HepG2 (cell line): ENCODE data around the gene ZBTB7A. TPM values are rescaled to one million over a fixed set of nuclear protein-coding genes. Genes with fewer than 3 reads are reported as not detected.

Experiments
- ATRX ChIP-seq: sonication (generic); formaldehyde crosslinking; IDR thresholded peaks from 2 replicates; pipeline ENCODE4 v1.4.0; 2020; ENCODE audit warnings: missing genetic modification reagents, borderline replicate concordance
- BRCA1 ChIP-seq: sonication (generic); formaldehyde crosslinking; IDR thresholded peaks from 2 replicates; pipeline ENCODE4 v1.4.0; 2020; ENCODE audit warnings: missing genetic modification reagents
- MAFG ChIP-seq: sonication (generic); formaldehyde crosslinking; IDR thresholded peaks from 2 replicates; pipeline ENCODE4 v1.5.1; 2020; ENCODE audit warnings: mild to moderate bottlenecking, missing genetic modification reagents
- MZF1 ChIP-seq: sonication (generic); formaldehyde crosslinking; IDR thresholded peaks from 2 replicates; pipeline ENCODE4 v1.8.1; 2023; ENCODE audit warnings: mild to moderate bottlenecking, missing genetic modification reagents, borderline replicate concordance
- NFE2 ChIP-seq: sonication (generic); formaldehyde crosslinking; IDR thresholded peaks from 2 replicates; pipeline ENCODE4 v1.4.0; 2020; ENCODE audit warnings: missing genetic modification reagents
- POLR2G ChIP-seq: fragments of 200-400 bp; formaldehyde crosslinking; IDR thresholded peaks from 2 replicates; pipeline ENCODE4 v1.6.1; 2018; ENCODE audit warnings: mild to moderate bottlenecking, low read depth, low read length, moderate library complexity
- SAFB2 ChIP-seq: sonication (generic); formaldehyde crosslinking; IDR thresholded peaks from 2 replicates; pipeline ENCODE4 v1.5.1; 2020; ENCODE audit warnings: missing genetic modification reagents, low read depth, mild to moderate bottlenecking, borderline replicate concordance
- SATB2 ChIP-seq: sonication (generic); formaldehyde crosslinking; IDR thresholded peaks from 2 replicates; pipeline ENCODE4 v1.5.0; 2020; ENCODE audit warnings: missing genetic modification reagents
- TBP ChIP-seq: sonication (generic); formaldehyde crosslinking; IDR thresholded peaks from 2 replicates; pipeline ENCODE4 v1.5.0; 2020; ENCODE audit warnings: missing genetic modification reagents
- ZFP41 ChIP-seq: sonication (generic); formaldehyde crosslinking; IDR thresholded peaks from 2 replicates; pipeline ENCODE4 v1.4.0; 2020; ENCODE audit warnings: mild to moderate bottlenecking, missing genetic modification reagents, borderline replicate concordance
- ZNF292 ChIP-seq: sonication (generic); formaldehyde crosslinking; IDR thresholded peaks from 2 replicates; pipeline ENCODE4 v1.8.1; 2022; ENCODE audit warnings: mild to moderate bottlenecking, low read depth, missing genetic modification reagents, borderline replicate concordance
- ZNF331 ChIP-seq: sonication (generic); formaldehyde crosslinking; IDR thresholded peaks from 2 replicates; pipeline ENCODE4 v1.4.0; 2020; ENCODE audit warnings: missing genetic modification reagents
- ZNF382 ChIP-seq: sonication (generic); formaldehyde crosslinking; IDR thresholded peaks from 2 replicates; pipeline ENCODE4 v1.5.0; 2020; ENCODE audit warnings: missing genetic modification reagents, mild to moderate bottlenecking, borderline replicate concordance
- ZNF547 ChIP-seq: sonication (generic); formaldehyde crosslinking; IDR thresholded peaks from 2 replicates; pipeline ENCODE4 v1.5.1; 2020; ENCODE audit warnings: mild to moderate bottlenecking, missing genetic modification reagents
- ZNF549 ChIP-seq: sonication (generic); formaldehyde crosslinking; IDR thresholded peaks from 2 replicates; pipeline ENCODE4 v1.5.0; 2020; ENCODE audit warnings: missing genetic modification reagents
- ZNF614 ChIP-seq: IDR thresholded peaks from 2 replicates; pipeline ENCODE4 v1.6.1; 2018; ENCODE audit warnings: missing biosample characterization, missing genetic modification reagents, inconsistent platforms, borderline replicate concordance
- ZNF761 ChIP-seq: sonication (generic); formaldehyde crosslinking; conservative IDR thresholded peaks from 2 replicates; pipeline ENCODE4 v1.4.0; 2020; ENCODE audit warnings: mild to moderate bottlenecking, missing genetic modification reagents
- ZNF777 ChIP-seq: sonication (generic); formaldehyde crosslinking; IDR thresholded peaks from 2 replicates; pipeline ENCODE4 v1.4.0; 2020; ENCODE audit warnings: missing genetic modification reagents
- polyA plus RNA-seq, 8 experiments: library from polyadenylated mRNA; depleted of rRNA in 3 of 8; stranded (reverse) in 7 of 8; unstranded in 1 of 8; fragments of >200 nt; fragmentation: Illumina TruSeq in 4 of 8; extraction: Trizol in 4 of 8; gene quantifications; 2 replicates each; pipeline versions ENCODE4 v1.2.1 to v1.2.3, GENCODE V29; 2011 to 2016; ENCODE audit warnings: low read depth in 4 of 8, missing spikeins in 1 of 8, mixed read lengths in 1 of 8; ENCODE audit not compliant: insufficient read depth in 1 of 8
- total RNA-seq, 5 experiments: library from RNA; depleted of rRNA; stranded (reverse); fragments of >200 nt; fragmentation: Illumina TruSeq; extraction: Trizol; gene quantifications; 2 replicates each; pipeline ENCODE4 v1.2.3, GENCODE V29; 2016; ENCODE audit warnings: low read depth in 1 of 5
- TF ChIP-seq, protein P1 (sequence below): sonication (generic); IDR thresholded peaks from 2 replicates; pipeline ENCODE4 v1.6.1; 2016; ENCODE audit warnings: low read depth, borderline replicate concordance
- TF ChIP-seq, protein P2 (sequence below): sonication (generic); formaldehyde crosslinking; IDR thresholded peaks from 2 replicates; pipeline ENCODE4 v1.5.1; 2020; ENCODE audit warnings: missing genetic modification reagents, mild to moderate bottlenecking, borderline replicate concordance
- TF ChIP-seq, protein P3 (sequence below): sonication (generic); formaldehyde crosslinking; IDR thresholded peaks from 2 replicates; pipeline ENCODE4 v1.4.0; 2020; ENCODE audit warnings: missing genetic modification reagents
- TF ChIP-seq, protein P4 (sequence below): sonication (generic); formaldehyde crosslinking; IDR thresholded peaks from 2 replicates; pipeline ENCODE4 v1.4.0; 2020; ENCODE audit warnings: missing genetic modification reagents

ZBTB7A gene
- total and polyA plus RNA-seq, 2 of the 13 experiments (the other 11 are each of a cell fraction or from before 2014, with no cell fraction given), result 3.6 to 4.0 TPM

DNA sequence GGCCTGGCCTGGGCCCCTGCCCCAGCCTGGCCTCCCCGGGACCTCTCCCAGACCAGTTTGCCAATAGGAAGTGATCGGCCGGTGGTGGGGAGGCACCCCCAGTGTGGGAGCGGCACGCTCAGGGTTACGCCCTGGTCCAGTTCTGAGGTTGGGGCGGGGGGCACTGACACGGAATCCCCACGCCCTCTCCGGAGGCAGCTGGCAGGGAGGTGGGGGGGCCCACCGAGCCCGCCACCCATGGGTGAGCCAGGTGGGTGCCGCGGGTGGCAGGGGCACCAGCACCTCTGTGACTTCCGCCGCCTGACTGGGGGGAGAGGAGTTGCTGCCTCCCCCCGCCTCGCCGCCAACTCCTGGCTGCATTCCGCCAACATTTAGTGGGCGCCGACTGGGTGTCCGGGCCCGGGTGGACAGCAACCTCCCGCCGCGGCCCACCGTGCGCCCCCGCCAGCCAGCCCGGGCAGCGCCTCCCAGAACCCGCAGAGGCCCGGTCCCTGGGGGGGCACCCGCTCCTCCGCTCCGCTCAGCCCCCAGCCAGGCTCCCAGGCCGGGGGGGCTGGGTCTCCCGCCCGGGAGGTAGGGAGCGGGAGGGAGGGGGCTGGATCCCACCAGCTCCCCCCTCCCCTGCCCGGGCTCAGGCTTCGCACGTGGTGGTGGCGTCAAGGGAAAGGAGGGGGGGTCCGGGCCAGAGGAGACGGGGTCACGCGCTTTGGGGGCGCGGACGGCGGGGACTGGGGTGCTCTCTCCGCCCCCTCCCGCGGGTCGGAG, 2.0 kb downstream of the ZBTB7A start (continued):
- TF ChIP-seq, protein P1, sequence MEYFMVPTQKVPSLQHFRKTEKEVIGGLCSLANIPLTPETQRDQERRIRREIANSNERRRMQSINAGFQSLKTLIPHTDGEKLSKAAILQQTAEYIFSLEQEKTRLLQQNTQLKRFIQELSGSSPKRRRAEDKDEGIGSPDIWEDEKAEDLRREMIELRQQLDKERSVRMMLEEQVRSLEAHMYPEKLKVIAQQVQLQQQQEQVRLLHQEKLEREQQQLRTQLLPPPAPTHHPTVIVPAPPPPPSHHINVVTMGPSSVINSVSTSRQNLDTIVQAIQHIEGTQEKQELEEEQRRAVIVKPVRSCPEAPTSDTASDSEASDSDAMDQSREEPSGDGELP, result no peak
- TF ChIP-seq MZF1 (CRISPR knock-in tag) (no peak), NFE2 (CRISPR knock-in tag) (no peak), ZNF761 (CRISPR knock-in tag) (0 out of 2 replicates have a peak, but pooled peaks have one; percentile 9), MAFG (CRISPR knock-in tag) (no peak), ATRX (CRISPR knock-in tag) (no peak), POLR2G (no peak), ZNF614 (CRISPR knock-in tag) (no peak), ZNF382 (CRISPR knock-in tag) (no peak), ZNF777 (CRISPR knock-in tag) (no peak; the same call in 1 of the 2 replicates), ZNF547 (CRISPR knock-in tag) (no peak; the same call in none of the 2 replicates), ZNF331 (no peak), ZFP41 (CRISPR knock-in tag) (no peak), SATB2 (CRISPR knock-in tag) (no peak), TBP (CRISPR knock-in tag) (no peak), ZNF292 (CRISPR knock-in tag) (no peak), ZNF549 (CRISPR knock-in tag) (no peak), SAFB2 (no peak), BRCA1 (CRISPR knock-in tag) (no peak)
- TF ChIP-seq, protein P2, sequence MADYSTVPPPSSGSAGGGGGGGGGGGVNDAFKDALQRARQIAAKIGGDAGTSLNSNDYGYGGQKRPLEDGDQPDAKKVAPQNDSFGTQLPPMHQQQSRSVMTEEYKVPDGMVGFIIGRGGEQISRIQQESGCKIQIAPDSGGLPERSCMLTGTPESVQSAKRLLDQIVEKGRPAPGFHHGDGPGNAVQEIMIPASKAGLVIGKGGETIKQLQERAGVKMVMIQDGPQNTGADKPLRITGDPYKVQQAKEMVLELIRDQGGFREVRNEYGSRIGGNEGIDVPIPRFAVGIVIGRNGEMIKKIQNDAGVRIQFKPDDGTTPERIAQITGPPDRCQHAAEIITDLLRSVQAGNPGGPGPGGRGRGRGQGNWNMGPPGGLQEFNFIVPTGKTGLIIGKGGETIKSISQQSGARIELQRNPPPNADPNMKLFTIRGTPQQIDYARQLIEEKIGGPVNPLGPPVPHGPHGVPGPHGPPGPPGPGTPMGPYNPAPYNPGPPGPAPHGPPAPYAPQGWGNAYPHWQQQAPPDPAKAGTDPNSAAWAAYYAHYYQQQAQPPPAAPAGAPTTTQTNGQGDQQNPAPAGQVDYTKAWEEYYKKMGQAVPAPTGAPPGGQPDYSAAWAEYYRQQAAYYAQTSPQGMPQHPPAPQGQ (CRISPR knock-in tag), result no peak
- TF ChIP-seq, protein P3, sequence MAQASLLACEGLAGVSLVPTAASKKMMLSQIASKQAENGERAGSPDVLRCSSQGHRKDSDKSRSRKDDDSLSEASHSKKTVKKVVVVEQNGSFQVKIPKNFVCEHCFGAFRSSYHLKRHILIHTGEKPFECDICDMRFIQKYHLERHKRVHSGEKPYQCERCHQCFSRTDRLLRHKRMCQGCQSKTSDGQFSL, result peak; percentile 29
- TF ChIP-seq, protein P4, sequence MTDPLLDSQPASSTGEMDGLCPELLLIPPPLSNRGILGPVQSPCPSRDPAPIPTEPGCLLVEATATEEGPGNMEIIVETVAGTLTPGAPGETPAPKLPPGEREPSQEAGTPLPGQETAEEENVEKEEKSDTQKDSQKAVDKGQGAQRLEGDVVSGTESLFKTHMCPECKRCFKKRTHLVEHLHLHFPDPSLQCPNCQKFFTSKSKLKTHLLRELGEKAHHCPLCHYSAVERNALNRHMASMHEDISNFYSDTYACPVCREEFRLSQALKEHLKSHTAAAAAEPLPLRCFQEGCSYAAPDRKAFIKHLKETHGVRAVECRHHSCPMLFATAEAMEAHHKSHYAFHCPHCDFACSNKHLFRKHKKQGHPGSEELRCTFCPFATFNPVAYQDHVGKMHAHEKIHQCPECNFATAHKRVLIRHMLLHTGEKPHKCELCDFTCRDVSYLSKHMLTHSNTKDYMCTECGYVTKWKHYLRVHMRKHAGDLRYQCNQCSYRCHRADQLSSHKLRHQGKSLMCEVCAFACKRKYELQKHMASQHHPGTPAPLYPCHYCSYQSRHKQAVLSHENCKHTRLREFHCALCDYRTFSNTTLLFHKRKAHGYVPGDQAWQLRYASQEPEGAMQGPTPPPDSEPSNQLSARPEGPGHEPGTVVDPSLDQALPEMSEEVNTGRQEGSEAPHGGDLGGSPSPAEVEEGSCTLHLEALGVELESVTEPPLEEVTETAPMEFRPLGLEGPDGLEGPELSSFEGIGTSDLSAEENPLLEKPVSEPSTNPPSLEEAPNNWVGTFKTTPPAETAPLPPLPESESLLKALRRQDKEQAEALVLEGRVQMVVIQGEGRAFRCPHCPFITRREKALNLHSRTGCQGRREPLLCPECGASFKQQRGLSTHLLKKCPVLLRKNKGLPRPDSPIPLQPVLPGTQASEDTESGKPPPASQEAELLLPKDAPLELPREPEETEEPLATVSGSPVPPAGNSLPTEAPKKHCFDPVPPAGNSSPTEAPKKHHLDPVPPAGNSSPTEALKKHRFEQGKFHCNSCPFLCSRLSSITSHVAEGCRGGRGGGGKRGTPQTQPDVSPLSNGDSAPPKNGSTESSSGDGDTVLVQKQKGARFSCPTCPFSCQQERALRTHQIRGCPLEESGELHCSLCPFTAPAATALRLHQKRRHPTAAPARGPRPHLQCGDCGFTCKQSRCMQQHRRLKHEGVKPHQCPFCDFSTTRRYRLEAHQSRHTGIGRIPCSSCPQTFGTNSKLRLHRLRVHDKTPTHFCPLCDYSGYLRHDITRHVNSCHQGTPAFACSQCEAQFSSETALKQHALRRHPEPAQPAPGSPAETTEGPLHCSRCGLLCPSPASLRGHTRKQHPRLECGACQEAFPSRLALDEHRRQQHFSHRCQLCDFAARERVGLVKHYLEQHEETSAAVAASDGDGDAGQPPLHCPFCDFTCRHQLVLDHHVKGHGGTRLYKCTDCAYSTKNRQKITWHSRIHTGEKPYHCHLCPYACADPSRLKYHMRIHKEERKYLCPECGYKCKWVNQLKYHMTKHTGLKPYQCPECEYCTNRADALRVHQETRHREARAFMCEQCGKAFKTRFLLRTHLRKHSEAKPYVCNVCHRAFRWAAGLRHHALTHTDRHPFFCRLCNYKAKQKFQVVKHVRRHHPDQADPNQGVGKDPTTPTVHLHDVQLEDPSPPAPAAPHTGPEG (CRISPR knock-in tag), result no peak
